Activated CD4-positive, alpha-beta T cell treated with anti-CD3 and anti-CD28 coated beads for 4 hours (primary cell): ENCODE measurements around the gene SLC19A3.
"Not testable (repeated sequence)": the region's sequence is repeated elsewhere in the genome, so short reads cannot be mapped to it uniquely, and the experiment has no call there.

ENCODE experiments used
- DNase-seq, 2 donors: peaks; one replicate each; pipeline ENCODE4 v3.0.0-alpha.2; 2020

The SLC19A3 gene

DNA sequence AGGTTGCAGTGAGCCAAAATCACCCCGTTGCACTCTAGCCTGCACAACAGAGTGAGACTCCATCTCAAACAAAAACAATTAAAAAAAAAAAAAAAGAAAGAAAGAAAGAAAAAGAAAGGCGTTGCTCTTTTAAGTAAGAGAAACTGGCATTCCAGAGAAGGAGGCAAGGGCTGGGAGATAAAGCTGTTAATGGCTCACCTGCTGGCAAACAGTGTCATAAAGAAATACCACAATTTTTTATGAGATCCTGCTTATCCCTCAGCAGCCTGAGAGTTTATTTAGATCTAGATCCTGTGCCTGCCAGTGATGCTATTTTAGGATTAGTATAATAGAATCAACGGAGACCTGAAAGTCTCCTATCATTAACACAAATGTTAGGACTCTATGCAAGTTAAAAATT is 16.3 kb downstream of the SLC19A3 start:
- no peak for DNase-seq

DNA sequence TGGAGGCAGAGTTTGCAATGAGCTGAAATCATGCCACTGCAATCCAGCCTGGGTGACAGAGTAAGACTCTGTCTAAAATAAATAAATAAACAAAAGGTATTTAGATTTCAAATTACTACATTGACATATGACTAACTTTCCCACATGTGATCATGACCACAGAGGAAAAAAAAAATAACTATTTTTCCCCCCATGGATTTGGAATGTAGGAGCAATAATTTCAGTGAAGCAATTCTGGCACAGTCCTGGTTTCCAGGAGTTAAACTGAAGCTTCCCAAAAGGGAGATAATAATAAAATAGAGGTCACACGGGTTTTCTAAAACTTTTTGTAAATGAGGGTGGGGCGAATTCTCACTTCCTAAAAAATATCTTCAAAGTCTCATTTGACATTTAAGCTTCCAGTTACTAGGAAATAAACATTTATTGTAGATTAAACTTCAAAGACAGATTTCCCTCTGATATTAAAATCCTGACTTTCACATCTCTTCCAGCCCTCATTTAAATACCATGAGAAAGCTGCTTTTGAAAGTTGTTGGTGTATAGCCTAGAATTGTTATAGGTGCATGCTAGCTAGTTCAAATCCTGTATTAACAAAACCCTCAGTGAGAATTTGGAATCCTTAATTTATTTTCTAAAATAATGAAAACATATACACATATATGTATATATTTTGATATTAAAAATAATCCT is 20.7 kb downstream of the SLC19A3 start:
- DNase-seq, result no peak

DNA sequence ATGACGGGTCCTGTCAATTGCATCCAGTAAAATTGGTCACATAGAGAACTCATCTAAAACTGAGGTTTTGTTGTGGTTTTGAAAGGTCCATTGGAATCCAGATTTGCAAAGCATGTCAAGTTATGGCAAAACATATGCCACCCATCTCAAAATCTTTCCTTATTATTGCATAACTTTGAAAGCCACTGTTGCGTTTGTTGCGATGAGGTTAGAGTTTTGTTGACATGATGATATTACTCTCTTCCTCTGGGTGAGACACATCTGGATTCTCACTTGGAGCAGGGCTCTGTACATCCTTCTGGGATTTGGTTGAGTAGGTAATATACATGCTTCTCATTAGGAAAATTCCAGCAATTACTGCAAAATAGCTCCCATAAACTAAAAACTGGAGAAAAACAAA is 30.6 kb downstream of the SLC19A3 start:
- DNase-seq, result no peak

DNA sequence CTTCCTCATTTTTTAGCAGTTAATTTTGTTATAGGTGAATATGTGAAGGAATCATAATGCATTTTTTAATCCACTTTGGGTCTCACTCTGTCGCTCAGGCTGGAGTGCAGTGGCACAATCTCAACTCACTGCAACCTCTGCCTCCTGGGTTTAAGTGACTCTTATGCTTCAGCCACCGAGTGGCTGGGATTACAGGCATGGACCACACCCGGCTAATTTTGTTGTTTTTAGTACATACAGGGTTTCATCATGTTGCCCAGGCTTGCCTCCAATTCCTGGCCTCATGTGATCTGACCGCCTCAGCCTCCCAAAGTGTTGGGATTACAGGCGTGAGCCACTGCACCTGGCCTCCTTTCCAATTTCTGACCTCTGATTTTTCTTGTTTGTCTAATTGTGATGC is 33.6 kb downstream of the SLC19A3 start:
- DNase-seq, result no peak

DNA sequence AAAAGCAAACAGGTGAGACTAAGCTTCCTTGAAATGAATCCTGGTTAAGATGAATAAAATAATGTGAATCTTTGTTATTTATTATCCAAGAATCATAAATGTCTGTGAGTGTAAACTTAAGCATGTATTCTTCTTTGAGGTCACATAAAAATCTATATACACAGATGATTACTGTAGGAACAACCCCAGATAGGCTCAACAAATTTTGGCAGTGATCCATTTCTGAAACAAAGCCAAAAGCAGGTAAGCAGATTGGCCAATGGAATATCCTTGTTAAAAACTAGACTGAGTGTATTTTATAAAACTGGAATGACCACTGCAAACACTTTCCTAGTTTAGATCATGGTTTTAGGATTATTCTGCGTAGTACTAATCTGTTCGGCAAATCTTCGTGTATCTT is 39.9 kb downstream of the SLC19A3 start:
- DNase-seq, result no peak

DNA sequence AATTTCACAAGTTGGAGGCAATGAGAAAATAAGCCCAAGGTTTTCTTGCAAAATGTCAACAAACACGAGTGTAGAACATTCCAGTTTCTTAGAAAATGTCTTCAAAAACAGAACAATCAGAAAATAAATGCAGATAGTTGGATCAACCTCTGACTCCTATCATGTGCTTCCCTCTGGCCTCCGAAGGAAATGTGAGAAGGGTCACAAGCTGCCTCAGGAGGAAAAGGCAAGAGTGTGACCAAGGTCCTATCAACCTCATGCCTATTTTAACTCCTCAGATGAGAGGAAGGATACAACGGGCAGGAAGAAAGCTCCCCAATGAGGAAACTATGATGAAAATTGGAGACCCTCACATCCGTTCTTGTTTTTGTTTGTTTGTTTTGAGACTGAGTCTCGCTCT is 43.3 kb downstream of the SLC19A3 start:
- no peak for DNase-seq

DNA sequence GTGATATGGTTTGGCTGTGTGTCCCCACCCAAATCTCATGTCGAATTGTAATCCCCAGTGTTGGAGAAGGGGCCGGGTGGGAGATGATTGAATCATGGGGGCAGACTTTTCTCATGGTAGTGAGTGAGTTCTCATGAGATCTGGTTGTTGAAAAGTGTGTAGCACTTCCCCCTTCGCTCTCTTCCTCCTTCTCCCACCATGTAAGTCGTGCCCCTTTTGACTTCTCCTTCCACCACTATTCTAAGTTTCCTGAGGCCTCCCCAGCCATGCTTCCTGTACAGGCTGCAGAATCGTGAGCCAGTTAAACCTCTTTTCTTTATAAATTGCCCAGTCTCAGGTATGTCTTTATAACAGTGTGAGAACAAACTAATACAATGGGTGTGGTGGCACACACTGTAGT is 44.2 kb downstream of the SLC19A3 start:
- not testable (repeated sequence) for DNase-seq

DNA sequence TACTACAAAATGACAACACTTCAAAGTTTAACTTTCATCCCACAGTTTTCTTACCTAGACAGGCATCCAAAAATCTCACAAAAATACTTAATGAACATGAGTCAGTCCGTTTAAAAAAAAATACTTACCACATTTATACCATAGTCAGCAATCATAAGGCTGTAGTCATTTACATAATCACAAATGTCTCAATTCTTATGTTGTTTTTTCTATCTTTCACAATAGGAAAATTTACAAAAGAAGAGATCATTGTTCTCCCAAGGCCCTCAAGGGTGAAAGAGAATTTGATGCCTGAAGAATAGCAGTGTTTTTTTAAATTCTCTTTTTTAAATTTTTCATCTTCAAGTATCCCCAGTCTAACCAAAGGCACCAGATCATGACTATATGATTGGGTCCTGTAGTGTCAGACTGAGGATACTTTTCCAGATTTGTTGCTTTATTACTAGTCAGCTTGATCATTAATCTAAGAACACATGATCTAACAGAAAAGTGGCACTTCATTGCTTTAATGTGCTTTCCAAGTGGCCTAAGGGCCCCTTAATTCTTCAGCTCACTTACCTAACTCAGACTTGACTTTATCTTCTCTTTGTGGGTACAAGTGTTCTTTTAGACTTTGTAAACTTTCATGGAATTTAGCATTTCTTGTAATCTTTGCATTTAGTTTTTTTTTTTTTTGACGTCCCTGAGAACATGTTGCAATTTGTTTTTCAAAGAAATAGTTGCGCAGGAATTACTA is 46.5 kb downstream of the SLC19A3 start:
- no peak for DNase-seq

DNA sequence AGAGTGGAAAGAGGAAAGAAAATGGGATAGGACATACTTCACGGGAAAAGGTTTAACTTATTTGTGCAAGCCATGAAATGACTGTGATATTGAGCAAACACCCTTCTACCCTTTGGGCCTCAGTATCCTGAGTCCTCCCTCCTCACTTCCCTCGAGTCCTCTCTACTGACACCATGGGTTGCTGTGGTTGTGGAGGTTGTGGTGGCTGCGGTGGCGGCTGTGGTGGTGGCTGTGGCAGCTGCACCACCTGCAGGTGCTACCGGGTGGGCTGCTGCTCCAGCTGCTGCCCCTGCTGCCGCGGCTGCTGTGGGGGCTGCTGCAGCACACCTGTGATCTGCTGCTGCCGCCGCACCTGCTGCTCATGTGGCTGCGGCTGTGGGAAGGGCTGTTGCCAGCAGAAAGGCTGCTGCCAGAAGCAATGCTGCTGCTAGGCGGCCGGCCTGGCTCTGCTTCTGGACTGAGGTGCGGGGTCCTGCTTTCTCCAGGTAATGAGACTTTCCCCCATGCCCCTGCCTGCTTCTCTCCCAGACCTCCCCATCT is 51.1 kb downstream of the SLC19A3 start, which contains the start of gene SCYGR5:
Gene SCYGR5 (plus strand): TSS at position 174 of the 540 bp plus-strand sequence. CDS start 0 bp downstream, at position 174.
- DNase-seq, result not testable (repeated sequence)

DNA sequence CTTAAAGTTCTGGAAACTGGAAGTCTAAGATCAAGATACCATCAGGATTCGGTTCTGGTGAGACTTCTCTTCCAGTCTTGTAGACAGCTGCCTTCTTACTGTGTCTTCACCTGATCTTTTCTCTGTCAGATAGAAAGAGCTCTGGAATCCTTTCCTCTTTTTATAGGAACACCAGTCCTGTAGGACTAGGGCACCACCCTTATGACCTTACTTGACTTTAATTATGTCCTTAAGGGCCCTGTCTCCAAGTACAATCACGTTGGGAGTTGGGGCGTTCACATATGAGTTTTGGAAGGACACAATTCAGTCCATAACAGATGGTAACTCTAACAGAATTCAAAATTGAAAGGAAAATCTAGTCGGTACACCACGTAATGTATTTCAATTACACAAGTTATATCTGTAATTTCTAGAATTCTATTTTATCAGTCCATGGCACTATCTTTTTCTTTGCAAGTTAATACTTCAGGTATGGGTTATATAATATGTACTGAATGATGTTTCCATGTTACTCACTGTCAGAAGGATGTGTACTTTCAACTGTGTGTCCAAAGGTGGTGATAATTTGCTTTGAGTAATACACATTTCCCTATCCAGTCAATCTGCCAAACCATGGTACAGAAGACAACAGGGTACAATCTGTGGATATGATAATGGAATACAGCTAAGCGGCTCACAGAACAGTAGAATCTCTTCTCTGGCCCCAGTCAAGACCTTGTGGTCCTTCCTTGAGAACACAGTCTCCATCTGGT is 52.5 kb downstream of the SLC19A3 start:
- DNase-seq, result no peak

DNA sequence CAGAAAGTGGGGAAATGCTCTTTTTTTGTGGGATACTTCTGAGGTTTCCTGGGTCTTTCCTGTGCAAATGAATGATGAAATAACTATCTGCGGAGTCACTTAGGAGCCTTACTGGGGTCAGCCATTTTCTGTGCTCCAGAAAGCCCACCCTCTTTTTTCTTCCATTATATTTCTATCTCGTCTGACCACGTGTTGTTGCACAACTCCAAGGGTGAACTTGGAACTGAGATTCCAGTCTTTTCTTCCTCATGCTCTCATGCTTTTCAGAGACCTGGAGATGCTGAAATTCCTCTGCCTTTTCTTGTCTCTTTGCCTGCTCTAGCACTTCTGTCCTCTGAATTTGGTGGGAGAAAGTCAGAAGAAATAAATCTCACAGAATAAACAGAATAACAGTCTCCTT is 56.0 kb downstream of the SLC19A3 start:
- no peak for DNase-seq

DNA sequence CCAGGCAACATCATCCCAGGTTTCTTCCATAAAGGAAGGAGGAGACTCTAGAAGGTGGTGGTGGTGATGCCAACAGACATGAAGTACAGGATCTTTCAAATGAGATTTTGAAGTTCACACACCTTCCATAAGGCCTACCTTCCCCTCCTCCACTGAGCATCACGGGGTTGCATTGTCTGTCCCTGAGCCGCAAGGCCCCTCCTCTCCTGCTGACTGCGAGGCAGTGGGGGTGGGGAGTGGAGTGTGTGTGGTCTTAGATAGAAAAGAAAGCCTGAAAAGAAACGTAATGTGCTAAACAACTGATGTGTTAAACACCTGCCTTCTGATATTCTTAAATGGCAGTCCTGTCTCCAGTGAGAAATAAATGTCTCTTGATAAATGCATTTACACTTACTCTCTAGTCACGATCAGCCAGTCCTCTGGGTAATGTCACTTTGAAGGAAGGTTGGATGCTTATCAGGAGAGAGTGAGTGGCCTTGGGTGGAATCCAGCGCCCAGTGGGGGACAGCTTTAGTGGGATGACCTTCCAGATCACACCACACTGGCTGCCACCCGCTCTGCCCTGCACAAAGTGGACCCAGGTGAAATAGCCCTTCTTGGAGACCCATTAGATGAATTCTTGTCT is 56.7 kb downstream of the SLC19A3 start:
- DNase-seq, result no peak

DNA sequence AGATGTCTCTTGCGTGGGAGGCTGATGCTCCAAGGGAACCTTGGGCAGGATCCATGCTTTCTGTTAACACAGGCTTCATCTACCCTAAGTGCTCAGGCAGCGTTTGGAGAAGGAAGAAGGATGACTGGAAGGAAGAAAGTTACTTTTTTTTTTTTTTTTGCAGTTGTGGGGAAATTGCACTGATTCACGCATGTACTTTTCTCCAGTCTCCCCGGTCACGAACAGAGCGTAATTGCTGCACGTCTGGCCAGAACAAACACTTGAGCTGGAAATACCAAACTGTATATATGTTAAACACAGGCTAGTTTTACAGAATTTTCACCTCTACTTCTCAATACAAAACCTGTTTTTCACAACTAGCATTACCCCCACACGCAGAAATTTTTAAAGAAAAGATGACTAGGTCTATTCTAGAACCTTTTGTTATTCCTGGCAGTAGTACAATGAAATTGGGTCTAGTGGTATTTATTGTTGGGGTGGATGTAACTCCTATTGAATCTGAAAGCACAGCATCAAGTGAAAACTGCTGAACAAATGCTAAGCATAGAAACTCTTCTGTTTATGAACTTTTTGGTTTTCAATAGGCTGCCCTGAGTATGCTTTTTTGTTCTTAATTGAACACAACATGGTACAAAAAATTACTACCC is 60.5 kb downstream of the SLC19A3 start:
- DNase-seq, result no peak

DNA sequence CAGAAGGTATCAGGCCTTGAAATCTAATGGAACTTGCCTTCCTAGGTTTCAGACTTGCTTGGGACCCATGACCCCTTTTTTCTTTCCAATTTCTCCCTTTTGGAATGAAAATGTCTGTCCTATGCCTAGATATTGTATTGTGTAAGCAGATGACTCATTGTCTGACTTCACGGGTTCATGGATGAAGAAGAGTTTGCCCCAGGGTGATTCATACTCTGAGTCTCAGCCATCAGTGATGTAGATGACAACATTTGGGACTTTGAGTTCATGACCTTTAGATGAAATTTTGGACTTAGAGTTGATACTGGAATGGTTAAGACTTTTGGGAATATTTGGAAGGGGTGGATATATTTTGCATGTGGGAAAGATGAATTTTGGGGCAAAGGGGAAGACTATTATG is 62.4 kb downstream of the SLC19A3 start:
- DNase-seq, result no peak

DNA sequence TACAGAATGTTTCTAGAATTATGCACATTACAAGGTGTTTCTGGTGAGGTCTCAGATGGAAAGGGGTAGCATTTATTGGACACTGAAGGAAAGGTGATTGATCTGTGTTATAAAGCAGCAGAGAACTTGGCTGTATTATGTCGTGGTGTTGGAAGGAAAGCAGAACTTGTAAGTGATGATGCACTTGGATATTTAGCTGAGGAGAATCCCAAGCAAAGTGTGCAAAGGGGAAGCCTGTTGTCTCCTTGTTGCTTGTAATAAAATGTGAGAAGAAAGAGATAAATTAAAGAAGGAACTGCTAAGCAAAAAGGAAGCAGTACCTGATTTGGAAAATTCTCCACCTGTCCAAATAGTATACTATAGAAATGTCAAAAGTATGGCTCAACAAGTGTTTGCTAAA is 63.4 kb downstream of the SLC19A3 start:
- no peak for DNase-seq

DNA sequence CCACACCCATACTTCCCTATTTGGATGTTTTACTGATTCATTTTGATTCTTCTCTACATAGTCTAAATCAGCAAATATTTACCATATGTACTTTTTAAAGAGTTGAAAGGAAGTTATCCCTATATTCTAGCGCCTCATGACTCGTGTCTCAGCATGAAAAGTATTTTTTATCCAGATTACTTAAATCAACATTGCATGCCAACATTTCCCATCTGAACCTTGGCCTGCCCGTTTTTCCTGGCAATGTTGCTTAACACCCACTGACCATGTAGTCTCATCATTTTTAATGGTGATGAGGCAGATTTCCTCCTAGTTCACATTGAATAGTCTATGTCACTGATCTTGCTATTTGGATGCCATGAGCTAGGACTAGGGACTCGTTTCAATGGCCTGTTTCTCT is 64.4 kb downstream of the SLC19A3 start:
- no peak for DNase-seq

DNA sequence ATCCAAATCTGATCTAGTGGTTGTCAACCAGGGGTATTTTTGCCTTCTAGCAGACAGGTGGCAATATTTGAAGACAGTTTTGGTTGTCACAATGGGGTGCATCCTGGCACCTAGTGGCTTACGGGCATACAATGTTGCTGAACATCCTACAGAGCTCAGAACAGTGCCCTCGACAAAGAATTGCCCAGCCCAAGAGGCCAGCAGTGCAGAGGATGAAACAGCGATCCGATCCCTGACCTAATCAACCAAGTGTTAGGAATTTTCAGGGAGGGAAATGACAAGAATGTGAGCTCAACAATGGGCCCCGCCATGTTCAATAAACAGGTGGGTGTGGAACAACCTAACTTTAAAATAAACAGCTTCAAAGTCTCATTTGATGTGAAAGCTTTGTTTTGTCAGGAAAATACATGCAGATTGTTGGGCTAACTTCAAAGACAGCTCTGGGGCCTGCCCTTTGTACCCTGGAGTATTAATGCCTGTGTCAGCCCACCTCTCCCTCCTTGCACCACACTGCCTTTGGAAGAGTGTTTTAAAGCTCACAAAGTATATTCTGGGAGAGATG is 73.8 kb downstream of the SLC19A3 start:
- DNase-seq, result no peak

DNA sequence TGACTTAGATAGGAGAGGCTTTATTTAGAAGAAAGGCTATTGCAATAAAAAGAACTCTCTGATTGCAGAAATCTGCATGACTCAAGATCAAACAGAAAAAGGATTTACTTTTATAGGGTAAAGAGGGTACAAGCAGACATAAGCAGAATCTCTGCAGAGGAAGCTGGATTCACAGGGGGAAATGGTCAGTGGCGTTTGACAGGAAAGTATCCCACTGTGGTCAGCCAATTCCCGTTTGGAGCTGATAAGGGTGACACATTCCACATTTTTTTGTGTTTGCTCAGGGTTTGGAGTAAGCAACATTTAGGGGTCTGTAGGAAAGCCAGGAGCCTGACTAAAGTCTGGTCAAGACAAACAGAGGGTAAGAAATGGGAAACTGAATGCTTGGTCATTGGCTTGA is 75.2 kb downstream of the SLC19A3 start:
- no peak for DNase-seq

DNA sequence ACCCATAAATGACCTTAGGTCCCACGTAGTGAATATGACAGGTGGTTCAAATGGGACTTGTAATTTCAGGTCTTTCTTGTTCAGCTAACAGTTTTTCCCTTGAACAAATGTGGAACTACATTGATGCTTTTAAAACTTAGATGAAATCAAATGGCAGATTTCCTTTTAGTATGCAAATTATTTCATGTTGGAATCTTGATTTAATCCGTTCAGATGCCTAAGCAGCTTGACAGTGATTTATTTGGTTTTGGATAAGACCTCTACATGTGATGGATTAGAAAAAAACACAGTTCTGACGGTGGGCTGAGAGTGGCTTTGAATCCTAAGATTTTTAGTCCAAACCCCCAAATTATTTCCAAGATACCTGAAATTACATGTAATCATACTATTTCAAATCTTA is 83.6 kb downstream of the SLC19A3 start:
- DNase-seq, result no peak
